ENCODE data around the gene REXO4. TPM values are rescaled to one million over a fixed set of nuclear protein-coding genes. Genes with fewer than 3 reads are reported as not detected.

REXO4 gene
- total RNA-seq, 1 donor from 2014 or later = 7.9 TPM

GRCh38 chr9:133369422-133369821 lies 48.4 kb downstream of the REXO4 start:
- DNase-seq (ENCODE audit: low spot score) = no peak

- DNase-seq (ENCODE audit: low spot score) = no peak
Observed at GRCh38 chr9:133368249-133368881, 49.4 kb downstream of the REXO4 start.

- no peak for DNase-seq (ENCODE audit: low spot score)
Observed at GRCh38 chr9:133367778-133368177, 50.0 kb downstream of the REXO4 start.

- no peak for DNase-seq (ENCODE audit: low spot score)
Observed at GRCh38 chr9:133367221-133367620, 50.6 kb downstream of the REXO4 start.

- DNase-seq (ENCODE audit: low spot score) = no peak
Observed at GRCh38 chr9:133366435-133366834, 51.4 kb downstream of the REXO4 start.

GRCh38 chr9:133362359-133363044 lies 55.3 kb downstream of the REXO4 start:
- no peak for DNase-seq (ENCODE audit: low spot score)

GRCh38 chr9:133361507-133362092 lies 56.2 kb downstream of the REXO4 start:
- DNase-seq (ENCODE audit: low spot score) = no peak

- no peak for DNase-seq (ENCODE audit: low spot score)
Observed at GRCh38 chr9:133360400-133361393, 57.1 kb downstream of the REXO4 start.

GRCh38 chr9:133359399-133360175 lies 58.2 kb downstream of the REXO4 start:
- DNase-seq (ENCODE audit: low spot score) = peak; percentile 37

- DNase-seq (ENCODE audit: low spot score) = no peak
Observed at GRCh38 chr9:133357656-133358055, 60.2 kb downstream of the REXO4 start.

GRCh38 chr9:133356391-133357091 lies 61.3 kb downstream of the REXO4 start, which contains the start of the genes SURF1 and SURF2:
Gene SURF1, minus strand, starts transcription at chr9:133356487. Its CDS starts 34 bp downstream, at chr9:133356453.
Gene SURF2, plus strand, starts transcription at chr9:133356550. Its CDS starts 43 bp downstream, at chr9:133356593.
- peak; percentile 88 for DNase-seq (ENCODE audit: low spot score)

Other genes with a start within 250 kb of the REXO4 start
- not detected for gene OBP2B, start 208.8 kb downstream of the REXO4 start, total RNA-seq (ENCODE audit: insufficient read depth, low replicate concordance)
- gene ABO, start 142.8 kb downstream of the REXO4 start, total RNA-seq (ENCODE audit: insufficient read depth, low replicate concordance) = 0.48 TPM
- gene SURF6, start 81.8 kb downstream of the REXO4 start, total RNA-seq (ENCODE audit: insufficient read depth, low replicate concordance) = 4.8 TPM
- gene MED22, start 69.9 kb downstream of the REXO4 start, total RNA-seq (ENCODE audit: insufficient read depth, low replicate concordance) = 27.7 TPM
- 1,575 TPM for gene RPL7A, start 69.8 kb downstream of the REXO4 start, total RNA-seq (ENCODE audit: insufficient read depth, low replicate concordance)
- 2.2 TPM for gene SURF1, start 61.5 kb downstream of the REXO4 start, total RNA-seq (ENCODE audit: insufficient read depth, low replicate concordance)
- 3.4 TPM for gene SURF2, start 61.5 kb downstream of the REXO4 start, total RNA-seq (ENCODE audit: insufficient read depth, low replicate concordance)
- gene SURF4, start 42.0 kb downstream of the REXO4 start, total RNA-seq (ENCODE audit: insufficient read depth, low replicate concordance) = 255 TPM
- gene STKLD1, start 41.6 kb downstream of the REXO4 start, total RNA-seq (ENCODE audit: insufficient read depth, low replicate concordance) = 7.5 TPM
- gene ADAMTS13, start 4.4 kb upstream of the REXO4 start, total RNA-seq (ENCODE audit: insufficient read depth, low replicate concordance) = 2.2 TPM
- gene CACFD1, start 42.0 kb upstream of the REXO4 start, total RNA-seq (ENCODE audit: insufficient read depth, low replicate concordance) = 4.8 TPM
- 9.4 TPM for gene SLC2A6, start 61.1 kb upstream of the REXO4 start, total RNA-seq (ENCODE audit: insufficient read depth, low replicate concordance)
- gene MYMK, start 106.9 kb upstream of the REXO4 start, total RNA-seq (ENCODE audit: insufficient read depth, low replicate concordance) = not detected
- gene ADAMTSL2, start 116.7 kb upstream of the REXO4 start, total RNA-seq (ENCODE audit: insufficient read depth, low replicate concordance) = 1.2 TPM
- gene FAM163B, start 191.4 kb upstream of the REXO4 start, total RNA-seq (ENCODE audit: insufficient read depth, low replicate concordance) = 6.3 TPM
- 0.72 TPM for gene DBH, start 218.4 kb upstream of the REXO4 start, total RNA-seq (ENCODE audit: insufficient read depth, low replicate concordance)